Spleen (tissue), 7 donors: Measurements from ENCODE around the gene SPIRE2.

Experiments used
- CTCF ChIP-seq, 11 experiments: fragments of 200-600 bp in 7 of 11; fragments of 450-650 bp in 4 of 11; sonication (generic) in 4 of 11; IDR thresholded peaks in 8 of 11; conservative IDR thresholded peaks in 3 of 11; 1 replicate in 7 of 11; 2 replicates in 4 of 11; pipeline versions ENCODE4 v1.4.0 to v1.8.0; 2016 to 2021; ENCODE audit warnings: antibody characterized with exemption in 11 of 11, inconsistent platforms in 4 of 11, mild to moderate bottlenecking in 1 of 11
- POLR2A ChIP-seq, 3 donors: fragments of 450-650 bp; IDR thresholded peaks; one replicate each; pipeline ENCODE4 v1.5.1; 2017; ENCODE audit warnings: antibody characterized with exemption in 3 of 3, mild to moderate bottlenecking in 1 of 3
- donor health status: DM: no; HTN: no; CAD: no; lungs with moderate emphysema.
- donor health status: DM: no; HTN: no; CAD: no.
- donor health status: DM: no; HTN: no; CAD: no.

- no peak for TF ChIP-seq CTCF (IDR thresholded peaks at IDR 0.05 in 8 of 11, conservative IDR thresholded peaks at IDR 0.05 in 3 of 11)
- TF ChIP-seq POLR2A (IDR thresholded peaks at IDR 0.05), result no peak
Observed at GRCh38 chr16:89902980-89903379, 74.7 kb downstream of the SPIRE2 start.
